Lower lobe of right lung (tissue), 2 donors: ENCODE results near the gene MAN2B1. TPM values are rescaled to one million over a fixed set of nuclear protein-coding genes. Genes with fewer than 3 reads are reported as not detected.

Experiments
- ATAC-seq, 2 donors: fragments of 200-7000 bp; cut with Tn5 transposase; one replicate each; pipeline ENCODE4 v1.9.1; 2020 to 2022; ENCODE audit warnings: mild to moderate bottlenecking in 2 of 2, moderate library complexity in 2 of 2
- DNase-seq: peaks from one replicate; pipeline ENCODE4 v3.0.0-alpha.2; 2020
- H3K27ac ChIP-seq: fragments of 200-600 bp; one replicate; pipeline ENCODE4 v1.8.0; 2022
- H3K27me3 ChIP-seq: fragments of 200-600 bp; one replicate; pipeline ENCODE4 v1.8.0; 2022; ENCODE audit warnings: low read depth
- H3K36me3 ChIP-seq: fragments of 200-600 bp; one replicate; pipeline ENCODE4 v1.8.0; 2022; ENCODE audit warnings: mild to moderate bottlenecking
- H3K4me1 ChIP-seq: fragments of 200-600 bp; one replicate; pipeline ENCODE4 v1.8.0; 2022
- H3K4me3 ChIP-seq: fragments of 200-600 bp; one replicate; pipeline ENCODE4 v1.8.0; 2022; ENCODE audit warnings: mild to moderate bottlenecking
- H3K9me3 ChIP-seq: fragments of 200-600 bp; one replicate; pipeline ENCODE4 v1.8.0; 2022
- CTCF ChIP-seq: fragments of 200-600 bp; IDR thresholded peaks from one replicate; pipeline ENCODE4 v1.8.0; 2022; ENCODE audit warnings: antibody characterized with exemption, mild to moderate bottlenecking
- intact Hi-C: fragments of 100-400 bp; cut with DNase I; formaldehyde crosslinking; loops from one replicate; pipeline ENCODE4 v1.11.0; 2022
- total RNA-seq: library from RNA; stranded (reverse); fragmentation: NEBNext Ultra II Directional; extraction: Animal tissue kit (Norgen Biotek cat#: 25700); gene quantifications from one replicate; pipeline ENCODE4 v1.2.1, GENCODE V29; 2021
- donor health status: DM: no; HTN: yes; CAD: no; lungs with severe emphysema.

Gene MAN2B1
- total RNA-seq, 1 donor from 2014 or later: 251 TPM

GRCh38 chr19:12708641-12709040 is 42.1 kb upstream of the MAN2B1 start:
- H3K27me3 ChIP-seq: no peaks in the 10 kb centered on the region
- DNase-seq (no peak), ATAC-seq (no peak)
- intact Hi-C loops: no loop called here
- H3K4me3 ChIP-seq: no peak overlapping the region
- no peaks in the 10 kb centered on the region for H3K9me3 ChIP-seq
- no peaks in the 10 kb centered on the region for H3K4me1 ChIP-seq
- TF ChIP-seq CTCF: no peak
- peaks cover 95% of the 10 kb centered on the region for H3K36me3 ChIP-seq
- H3K27ac ChIP-seq: no peak overlapping the region

GRCh38 chr19:12706332-12706718 is 39.8 kb upstream of the MAN2B1 start:
- intact Hi-C loops: no loop called here
- DNase-seq (no peak), ATAC-seq (no peak)
- no peaks in the 10 kb centered on the region for H3K4me1 ChIP-seq
- no peak overlapping the region for H3K27ac ChIP-seq
- H3K9me3 ChIP-seq: no peaks in the 10 kb centered on the region
- TF ChIP-seq CTCF: no peak
- H3K27me3 ChIP-seq: no peaks in the 10 kb centered on the region
- no peak overlapping the region for H3K4me3 ChIP-seq
- H3K36me3 ChIP-seq: peaks cover 100% of the 10 kb centered on the region

GRCh38 chr19:12705654-12706331 is 39.3 kb upstream of the MAN2B1 start:
- H3K27ac ChIP-seq: no peak overlapping the region
- H3K27me3 ChIP-seq: no peaks in the 10 kb centered on the region
- H3K4me3 ChIP-seq: no peak overlapping the region
- DNase-seq: no peak
- intact Hi-C loops: no loop called here
- no peaks in the 10 kb centered on the region for H3K4me1 ChIP-seq
- peaks cover 100% of the 10 kb centered on the region for H3K36me3 ChIP-seq
- H3K9me3 ChIP-seq: no peaks in the 10 kb centered on the region
- ATAC-seq: no peak
- TF ChIP-seq CTCF: no peak

GRCh38 chr19:12705169-12705568 is 38.6 kb upstream of the MAN2B1 start:
- no peak for DNase-seq
- no peaks in the 10 kb centered on the region for H3K9me3 ChIP-seq
- H3K27me3 ChIP-seq: no peaks in the 10 kb centered on the region
- no peak for TF ChIP-seq CTCF
- H3K4me1 ChIP-seq: no peaks in the 10 kb centered on the region
- H3K27ac ChIP-seq: no peak overlapping the region
- intact Hi-C loops: no loop called here
- H3K4me3 ChIP-seq: no peak overlapping the region
- no peak for ATAC-seq
- H3K36me3 ChIP-seq: peaks cover 100% of the 10 kb centered on the region

GRCh38 chr19:12703046-12703445 is 36.5 kb upstream of the MAN2B1 start:
- no peaks in the 10 kb centered on the region for H3K27me3 ChIP-seq
- H3K36me3 ChIP-seq: peaks cover 92% of the 10 kb centered on the region
- H3K4me1 ChIP-seq: no peaks in the 10 kb centered on the region
- intact Hi-C loops: no loop called here
- no peak for ATAC-seq
- no peak for TF ChIP-seq CTCF
- H3K4me3 ChIP-seq: no peak overlapping the region
- H3K27ac ChIP-seq: no peak overlapping the region
- no peaks in the 10 kb centered on the region for H3K9me3 ChIP-seq
- no peak for DNase-seq
